ENCODE results near the gene GALNT2.

GALNT2 gene

DNA sequence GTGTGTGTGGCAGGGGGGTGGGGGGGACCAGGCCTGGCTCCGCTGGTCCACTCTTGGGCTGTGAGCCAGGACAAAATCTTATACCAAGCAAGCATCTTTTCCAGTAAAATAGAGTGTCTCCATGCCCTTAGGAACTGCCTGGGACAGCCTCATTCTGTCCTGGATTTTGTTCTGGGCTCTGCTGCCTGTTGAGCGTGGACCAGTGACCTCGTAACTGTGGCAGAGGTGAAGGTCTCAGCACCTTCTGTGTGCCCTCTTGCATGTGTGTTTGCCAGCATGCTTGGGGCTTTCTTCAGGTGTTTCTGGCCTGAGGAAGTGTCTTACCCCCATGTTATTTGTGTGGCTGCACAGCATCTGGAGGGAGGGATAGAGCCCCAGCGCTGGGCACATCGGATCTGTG is 45.7 kb downstream of the GALNT2 start:
- no peak for DNase-seq (ENCODE audit: low read depth in 2 of 2)
- H3K4me3 ChIP-seq (replicated peaks in 1 of 2; ENCODE audit: low read depth in 2 of 2, low read length in 2 of 2): no peak overlapping the region
- TF ChIP-seq, protein P1, sequence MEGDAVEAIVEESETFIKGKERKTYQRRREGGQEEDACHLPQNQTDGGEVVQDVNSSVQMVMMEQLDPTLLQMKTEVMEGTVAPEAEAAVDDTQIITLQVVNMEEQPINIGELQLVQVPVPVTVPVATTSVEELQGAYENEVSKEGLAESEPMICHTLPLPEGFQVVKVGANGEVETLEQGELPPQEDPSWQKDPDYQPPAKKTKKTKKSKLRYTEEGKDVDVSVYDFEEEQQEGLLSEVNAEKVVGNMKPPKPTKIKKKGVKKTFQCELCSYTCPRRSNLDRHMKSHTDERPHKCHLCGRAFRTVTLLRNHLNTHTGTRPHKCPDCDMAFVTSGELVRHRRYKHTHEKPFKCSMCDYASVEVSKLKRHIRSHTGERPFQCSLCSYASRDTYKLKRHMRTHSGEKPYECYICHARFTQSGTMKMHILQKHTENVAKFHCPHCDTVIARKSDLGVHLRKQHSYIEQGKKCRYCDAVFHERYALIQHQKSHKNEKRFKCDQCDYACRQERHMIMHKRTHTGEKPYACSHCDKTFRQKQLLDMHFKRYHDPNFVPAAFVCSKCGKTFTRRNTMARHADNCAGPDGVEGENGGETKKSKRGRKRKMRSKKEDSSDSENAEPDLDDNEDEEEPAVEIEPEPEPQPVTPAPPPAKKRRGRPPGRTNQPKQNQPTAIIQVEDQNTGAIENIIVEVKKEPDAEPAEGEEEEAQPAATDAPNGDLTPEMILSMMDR (IDR thresholded peaks at IDR 0.05; ENCODE audit: low read depth, low read length): no peak

GRCh38 chr1:230113235-230113592 is 46.2 kb downstream of the GALNT2 start:
- no peak for DNase-seq (ENCODE audit: low read depth in 2 of 2)
- no peak overlapping the region for H3K4me3 ChIP-seq (replicated peaks in 1 of 2; ENCODE audit: low read depth in 2 of 2, low read length in 2 of 2)
- TF ChIP-seq, protein P1 (IDR thresholded peaks at IDR 0.05; ENCODE audit: low read depth, low read length): no peak

GRCh38 chr1:230113593-230114236 is 46.7 kb downstream of the GALNT2 start:
- DNase-seq (ENCODE audit: low read depth in 2 of 2): peak; percentile 95 to 97
- TF ChIP-seq, protein P1 (IDR thresholded peaks at IDR 0.05; ENCODE audit: low read depth, low read length): no peak
- H3K4me3 ChIP-seq (replicated peaks in 1 of 2; ENCODE audit: low read depth in 2 of 2, low read length in 2 of 2): peak overlapping the region in 1 of 2 donors; percentile 39

- DNase-seq (ENCODE audit: low read depth in 2 of 2): peak; percentile 84 to 87
- TF ChIP-seq, protein P1 (IDR thresholded peaks at IDR 0.05; ENCODE audit: low read depth, low read length): no peak
- H3K4me3 ChIP-seq (replicated peaks in 1 of 2; ENCODE audit: low read depth in 2 of 2, low read length in 2 of 2): peak overlapping the region in 1 of 2 donors; percentile 39
These were observed 47.2 kb downstream of the GALNT2 start for GRCh38 chr1:230114237-230114651.

DNA sequence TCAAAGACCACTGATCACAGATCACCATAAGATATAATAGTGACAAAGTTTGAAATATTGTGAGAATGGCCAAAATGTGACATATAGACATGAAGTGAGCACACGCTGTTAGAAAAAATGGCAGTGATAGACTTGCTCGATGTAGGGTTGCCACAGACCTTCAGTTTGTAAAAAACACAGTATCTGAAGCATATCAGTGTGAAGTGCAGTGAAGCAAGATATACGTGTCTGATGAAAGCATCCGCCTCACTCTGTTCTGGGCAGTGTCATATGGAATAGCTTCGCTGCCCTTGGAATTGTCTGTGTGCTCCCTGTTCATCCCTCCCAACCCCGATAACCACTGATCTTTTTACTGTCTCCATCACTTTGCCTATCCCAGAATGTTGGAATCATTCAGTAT is 50.7 kb downstream of the GALNT2 start:
- TF ChIP-seq, protein P1 (IDR thresholded peaks at IDR 0.05; ENCODE audit: low read depth, low read length): no peak

DNA sequence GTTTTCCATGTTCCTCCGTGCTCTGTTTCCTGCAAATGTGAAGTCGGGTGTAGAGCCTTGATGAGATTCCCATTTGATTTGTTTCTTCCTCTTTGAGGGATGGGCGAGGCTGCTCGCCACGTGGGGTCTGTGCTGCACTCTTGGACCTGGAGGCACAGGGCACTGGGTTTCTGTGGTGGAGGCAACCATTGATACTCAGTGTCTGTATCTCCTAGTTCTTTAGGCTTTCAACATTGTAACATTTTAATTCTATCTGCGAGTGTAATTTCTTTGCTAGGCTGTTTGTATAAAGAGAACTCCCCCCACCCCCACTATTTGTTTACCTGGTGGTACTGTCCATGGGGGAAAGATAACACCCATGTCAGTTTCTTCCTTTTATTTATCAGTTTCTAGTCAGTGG is 52.3 kb downstream of the GALNT2 start:
- TF ChIP-seq, protein P1 (IDR thresholded peaks at IDR 0.05; ENCODE audit: low read depth, low read length): no peak
- no peak overlapping the region for H3K4me3 ChIP-seq (replicated peaks in 1 of 2; ENCODE audit: low read depth in 2 of 2, low read length in 2 of 2)
- DNase-seq (ENCODE audit: low read depth in 2 of 2): no peak

More for the DNA sequence above, 50.7 kb downstream of the GALNT2 start:
- DNase-seq (ENCODE audit: low read depth in 2 of 2): no peak
- no peak overlapping the region for H3K4me3 ChIP-seq (replicated peaks in 1 of 2; ENCODE audit: low read depth in 2 of 2, low read length in 2 of 2)
